Ishikawa (cell line): Measurements from ENCODE around the gene SAE1.

Experiments
- CREB1 ChIP-seq: IDR thresholded peaks from 2 replicates; pipeline ENCODE4 v1.6.1; 2012; ENCODE audit warnings: low read depth
- EGR1 ChIP-seq: IDR thresholded peaks from 2 replicates; pipeline ENCODE4 v1.6.1; 2012
- EP300 ChIP-seq: IDR thresholded peaks from 2 replicates; pipeline ENCODE4 v1.6.1; 2012; ENCODE audit warnings: borderline replicate concordance
- FOXM1 ChIP-seq: IDR thresholded peaks from 2 replicates; pipeline ENCODE4 v1.6.1; 2012; ENCODE audit warnings: low read depth, borderline replicate concordance
- MAX ChIP-seq: IDR thresholded peaks from 2 replicates; pipeline ENCODE4 v1.6.1; 2012
- NFIC ChIP-seq: IDR thresholded peaks from 2 replicates; pipeline ENCODE4 v1.6.1; 2012
- REST ChIP-seq: IDR thresholded peaks from 2 replicates; pipeline ENCODE4 v1.6.1; 2012; ENCODE audit warnings: low read depth, mild to moderate bottlenecking
- TAF1 ChIP-seq: IDR thresholded peaks from 2 replicates; pipeline ENCODE4 v1.6.1; 2012; ENCODE audit warnings: low read depth, mild to moderate bottlenecking
- USF1 ChIP-seq: IDR thresholded peaks from 2 replicates; pipeline ENCODE4 v1.6.1; 2012
- YY1 ChIP-seq: IDR thresholded peaks from 2 replicates; pipeline ENCODE4 v1.6.1; 2012; ENCODE audit warnings: low read depth
- ZBTB7A ChIP-seq: IDR thresholded peaks from 2 replicates; pipeline ENCODE4 v1.6.1; 2012; ENCODE audit warnings: low read depth

- TF ChIP-seq FOXM1 = no peak
- TF ChIP-seq TAF1 = no peak
- TF ChIP-seq EP300 = no peak
- TF ChIP-seq MAX = no peak
- TF ChIP-seq NFIC = no peak
- TF ChIP-seq REST = no peak
- no peak for TF ChIP-seq CREB1
- TF ChIP-seq EGR1 = no peak
- TF ChIP-seq YY1 = no peak
- no peak for TF ChIP-seq USF1
- no peak for TF ChIP-seq ZBTB7A
Measured at GRCh38 chr19:47123406-47123805, 7.2 kb upstream of the SAE1 start.
